NCI-H2227 (cell line): ENCODE results near the gene ADTRP.

Experiments
- DNase-seq: peaks from one replicate; lab custom pipeline; 2025; ENCODE audit not compliant: unreplicated experiment; lab: John Stamatoyannopoulos, UW

Gene ADTRP, protein sequence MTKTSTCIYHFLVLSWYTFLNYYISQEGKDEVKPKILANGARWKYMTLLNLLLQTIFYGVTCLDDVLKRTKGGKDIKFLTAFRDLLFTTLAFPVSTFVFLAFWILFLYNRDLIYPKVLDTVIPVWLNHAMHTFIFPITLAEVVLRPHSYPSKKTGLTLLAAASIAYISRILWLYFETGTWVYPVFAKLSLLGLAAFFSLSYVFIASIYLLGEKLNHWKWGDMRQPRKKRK

DNA sequence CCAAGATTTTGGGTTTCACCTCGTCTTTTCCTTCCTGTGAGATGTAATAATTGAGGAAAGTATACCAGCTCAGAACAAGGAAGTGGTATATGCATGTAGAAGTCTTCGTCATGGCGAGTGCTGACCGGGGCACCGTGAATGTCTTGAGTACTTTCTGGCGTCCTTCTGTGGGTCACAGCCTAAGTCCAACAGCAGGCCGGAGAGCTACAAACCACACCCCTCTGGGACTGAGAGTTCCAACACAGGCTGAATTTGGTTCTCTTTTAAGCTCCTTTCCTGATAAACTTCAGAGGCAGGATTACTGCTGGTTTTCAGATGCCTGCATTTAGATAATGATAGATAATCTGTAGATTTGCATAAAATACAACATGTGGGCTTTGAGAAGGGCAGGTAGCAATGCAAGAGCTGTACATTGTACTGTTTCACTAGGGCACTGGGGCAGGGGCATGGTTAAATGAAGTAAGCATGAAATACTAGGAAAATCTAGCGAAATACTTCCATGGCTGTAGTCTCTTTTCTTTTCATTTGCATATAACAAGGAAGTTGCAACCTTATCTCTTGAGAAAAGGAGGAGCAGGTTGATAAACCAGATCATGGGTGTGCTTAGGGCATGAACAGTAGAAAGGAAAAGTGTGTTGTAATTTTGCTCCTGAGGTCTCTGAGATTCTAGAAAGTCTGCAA is at the start of gene ADTRP:
ADTRP (minus strand) TSS at position 156 of the 681 bp plus-strand sequence; CDS start at position 112, 44 bp downstream.
- DNase-seq, result no peak

GRCh38 chr6:11826779-11827178 is 48.2 kb upstream of the ADTRP start:
- DNase-seq, result no peak

GRCh38 chr6:11824986-11825385 is 46.4 kb upstream of the ADTRP start:
- no peak for DNase-seq

- no peak for DNase-seq
Observed at GRCh38 chr6:11822346-11822745, 43.7 kb upstream of the ADTRP start.

GRCh38 chr6:11821781-11822180 is 43.2 kb upstream of the ADTRP start:
- no peak for DNase-seq

DNA sequence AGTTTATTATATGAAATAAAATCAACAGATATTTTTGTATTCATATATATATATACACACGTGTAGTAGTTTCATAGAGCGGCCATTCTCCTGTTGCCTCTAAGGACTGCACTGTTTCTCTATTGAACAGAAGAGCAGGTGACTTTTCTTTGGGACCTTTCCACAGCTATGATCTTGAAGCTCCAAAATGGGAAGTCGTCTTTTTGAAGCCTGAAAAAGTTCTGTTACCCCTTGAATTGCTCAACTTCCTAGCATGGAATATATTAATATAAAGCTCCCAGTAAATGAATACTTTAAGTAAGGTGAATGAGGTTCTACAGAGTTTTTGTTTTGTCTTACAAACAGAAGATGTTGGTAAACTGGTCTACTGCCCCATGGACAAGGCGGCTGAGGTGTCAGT is 42.2 kb upstream of the ADTRP start:
- no peak for DNase-seq

DNA sequence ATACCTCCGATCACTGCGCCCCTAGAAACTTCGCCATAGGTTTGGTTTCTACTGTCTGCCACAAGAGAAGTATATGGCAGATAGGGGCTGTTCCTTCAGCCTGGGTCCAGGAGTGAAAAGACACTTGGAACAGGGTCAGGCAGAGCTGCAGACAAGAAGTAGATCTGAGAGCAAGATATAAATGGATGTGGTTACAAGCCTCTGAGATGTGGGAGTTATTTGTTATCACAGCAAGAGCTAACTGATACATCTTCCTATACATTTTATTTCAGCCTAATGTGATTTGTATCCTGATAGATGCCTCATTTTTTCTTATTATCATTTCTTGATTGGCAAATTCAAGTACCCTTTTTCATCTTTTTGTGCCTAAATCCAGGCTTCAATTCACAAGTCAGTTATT is 40.9 kb upstream of the ADTRP start:
- DNase-seq, result no peak

GRCh38 chr6:11815231-11815630 is 36.6 kb upstream of the ADTRP start:
- DNase-seq, result no peak

DNA sequence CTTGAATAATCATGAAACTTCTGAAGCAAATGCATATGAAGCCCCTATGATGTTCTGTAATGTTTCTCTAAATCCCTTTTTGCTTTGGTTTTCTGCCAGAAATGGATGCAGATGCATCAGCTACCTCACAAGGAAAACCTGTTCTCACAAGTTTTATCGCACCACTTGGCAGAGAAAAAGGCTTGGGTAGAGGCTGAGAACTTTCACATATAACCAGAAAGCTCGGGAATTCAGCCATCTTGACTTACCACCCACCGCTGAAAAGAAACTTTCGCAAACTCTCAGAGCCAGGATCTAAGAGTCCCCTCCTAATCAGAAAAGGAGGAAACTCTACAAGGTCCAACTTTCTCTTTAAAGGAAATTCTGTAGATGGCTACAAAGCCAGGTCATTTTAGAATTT is 36.2 kb upstream of the ADTRP start:
- DNase-seq, result no peak

- DNase-seq, result no peak
Observed at GRCh38 chr6:11814106-11814505, 35.5 kb upstream of the ADTRP start.

GRCh38 chr6:11813606-11814005 is 35.0 kb upstream of the ADTRP start:
- no peak for DNase-seq

GRCh38 chr6:11812951-11813350 is 34.3 kb upstream of the ADTRP start:
- DNase-seq, result no peak

DNA sequence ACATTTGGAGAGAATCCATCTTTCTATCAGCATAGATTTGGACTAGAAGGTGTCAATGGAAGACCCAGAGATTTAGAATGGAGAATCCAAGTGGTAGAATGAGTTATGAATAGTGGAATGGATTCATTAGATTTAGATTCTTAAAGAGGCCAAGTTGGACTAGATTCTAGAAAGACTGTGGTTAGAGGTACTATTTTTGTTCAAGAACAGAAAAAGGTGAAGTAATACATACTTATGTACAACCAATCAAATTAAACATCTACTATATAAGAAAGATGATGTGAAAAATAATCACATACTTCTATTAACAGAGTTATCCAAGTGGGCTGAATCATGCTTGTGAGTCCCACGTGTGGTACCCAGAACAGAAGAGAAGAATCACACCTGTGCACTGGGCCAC is 33.8 kb upstream of the ADTRP start:
- no peak for DNase-seq

- DNase-seq, result no peak
Observed at GRCh38 chr6:11811644-11812264, 33.2 kb upstream of the ADTRP start.

DNA sequence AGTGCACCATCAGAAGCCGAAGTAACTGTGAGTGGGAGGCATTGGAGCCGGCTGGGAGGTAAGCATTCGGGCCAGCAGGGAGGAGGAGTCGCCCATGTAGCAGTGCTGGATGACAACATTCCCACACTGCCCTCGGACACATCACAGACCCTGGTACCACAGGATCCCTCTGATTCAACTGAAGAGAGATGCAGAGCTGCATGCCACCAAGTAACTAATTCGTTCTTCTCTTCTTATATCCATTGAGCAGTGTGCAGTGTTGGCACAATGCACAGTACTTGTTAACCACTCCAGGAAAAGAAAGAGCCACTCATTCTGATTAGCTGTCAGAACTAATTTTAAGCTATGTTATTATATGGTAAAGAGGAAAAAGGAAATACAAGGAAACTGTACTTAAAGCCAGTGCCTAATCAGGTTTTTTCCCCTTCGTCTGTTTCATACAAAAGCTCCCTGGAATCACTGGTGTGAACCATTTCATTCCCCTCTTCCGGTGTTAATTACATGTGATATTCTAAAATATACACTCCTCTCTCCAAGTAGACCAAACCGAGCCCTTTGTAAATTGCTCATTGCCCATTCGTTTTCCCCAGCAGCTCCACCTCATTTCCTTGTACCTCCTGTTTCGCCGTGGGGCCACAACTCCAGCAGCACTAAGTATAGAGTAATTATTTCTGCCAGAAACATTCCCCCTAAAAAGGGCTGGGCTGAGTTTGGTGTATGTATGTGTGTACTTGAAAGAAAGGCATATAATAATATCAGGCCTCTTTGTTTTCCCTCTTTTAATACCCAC is 32.4 kb upstream of the ADTRP start:
- DNase-seq, result peak; percentile 60

DNA sequence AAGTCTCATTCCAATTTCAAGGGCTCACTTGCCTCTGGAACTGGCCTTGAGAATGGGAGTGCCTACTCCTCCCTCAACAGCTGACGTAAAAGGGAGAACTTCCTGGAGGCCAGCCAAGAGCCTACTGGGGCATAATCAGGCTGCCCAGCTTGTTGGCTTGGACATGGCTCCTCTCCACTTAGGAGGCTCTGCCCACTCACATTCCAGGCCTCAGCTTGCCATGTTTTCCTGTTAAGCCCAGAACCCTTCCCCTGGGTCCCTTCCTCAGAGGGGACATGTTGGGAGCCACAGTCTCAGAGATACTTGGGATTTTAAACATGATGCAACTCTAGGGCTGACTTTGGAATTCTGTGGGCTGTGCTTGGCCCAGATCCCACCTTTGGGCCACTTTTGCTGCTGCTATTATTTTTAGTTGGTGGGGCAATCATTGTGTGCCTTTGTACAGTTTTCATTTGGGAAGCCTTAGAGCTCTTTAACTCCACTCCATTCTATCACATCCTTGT is 31.5 kb upstream of the ADTRP start:
- DNase-seq, result peak; percentile 78

- no peak for DNase-seq
Observed at GRCh38 chr6:11808054-11808453, 29.5 kb upstream of the ADTRP start.

- no peak for DNase-seq
Observed at GRCh38 chr6:11806561-11807317, 28.1 kb upstream of the ADTRP start.

GRCh38 chr6:11805259-11806053 is 26.9 kb upstream of the ADTRP start:
- DNase-seq, result no peak

DNA sequence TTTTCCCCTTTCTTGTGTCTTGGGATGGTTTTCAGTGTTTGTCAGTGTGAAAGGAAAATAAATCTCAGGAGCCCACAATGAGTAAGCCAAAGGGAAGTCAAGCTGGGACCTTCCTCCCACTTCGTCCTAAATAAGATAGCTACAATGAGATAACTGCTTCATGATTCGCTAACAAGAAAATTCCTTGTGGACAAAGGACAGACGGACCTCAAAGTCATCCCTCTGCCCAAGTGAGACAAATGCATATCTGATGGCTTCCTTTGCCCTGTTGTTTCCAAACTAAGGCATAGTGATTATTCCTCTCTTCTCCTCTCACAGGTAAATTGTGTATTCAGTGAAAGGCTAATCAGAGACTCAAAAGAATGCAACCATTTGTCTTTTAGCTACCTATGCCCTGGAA is 26.1 kb upstream of the ADTRP start:
- no peak for DNase-seq
